Activated CD4-positive, alpha-beta T cell treated with anti-CD3 and anti-CD28 coated beads, Interleukin-2, amount 50 U/mL, for 24 hours (primary cell): ENCODE results near the gene LIX1.
"Not testable (repeated sequence)": the region's sequence is repeated elsewhere in the genome, so short reads cannot be mapped to it uniquely, and the experiment has no call there.

Experiments used
- DNase-seq, 2 donors: peaks; one replicate each; pipeline ENCODE4 v3.0.0-alpha.2; 2020; ENCODE audit warnings: low read depth in 1 of 2, low spot score in 1 of 2

LIX1 gene

GRCh38 chr5:97143704-97144103 lies 1.3 kb upstream of the LIX1 start:
- DNase-seq = no peak

GRCh38 chr5:97141539-97141938 lies 872 bp downstream of the LIX1 start:
- no peak for DNase-seq

- no peak for DNase-seq
Observed at GRCh38 chr5:97141031-97141430, 1.4 kb downstream of the LIX1 start.

- DNase-seq = not testable (repeated sequence)
Observed at GRCh38 chr5:97140250-97140649, 2.2 kb downstream of the LIX1 start.

- no peak for DNase-seq
Observed at GRCh38 chr5:97136475-97136874, 5.9 kb downstream of the LIX1 start.

- DNase-seq = no peak
Observed at GRCh38 chr5:97135868-97136267, 6.5 kb downstream of the LIX1 start.

GRCh38 chr5:97134634-97135033 lies 7.8 kb downstream of the LIX1 start:
- DNase-seq = no peak

GRCh38 chr5:97133101-97133500 lies 9.3 kb downstream of the LIX1 start:
- DNase-seq = no peak

- no peak for DNase-seq
Observed at GRCh38 chr5:97131921-97132320, 10.5 kb downstream of the LIX1 start.

GRCh38 chr5:97131139-97131710 lies 11.2 kb downstream of the LIX1 start:
- DNase-seq = no peak

GRCh38 chr5:97127727-97128126 lies 14.7 kb downstream of the LIX1 start:
- DNase-seq = no peak

- DNase-seq = no peak
Observed at GRCh38 chr5:97125125-97125683, 17.2 kb downstream of the LIX1 start.

GRCh38 chr5:97124335-97124734 lies 18.1 kb downstream of the LIX1 start:
- no peak for DNase-seq

GRCh38 chr5:97121848-97122247 lies 20.6 kb downstream of the LIX1 start:
- no peak for DNase-seq

GRCh38 chr5:97120195-97120594 lies 22.2 kb downstream of the LIX1 start:
- no peak for DNase-seq

GRCh38 chr5:97119007-97119390 lies 23.4 kb downstream of the LIX1 start:
- no peak for DNase-seq

- DNase-seq = no peak
Observed at GRCh38 chr5:97118261-97119006, 24.0 kb downstream of the LIX1 start.

- no peak for DNase-seq
Observed at GRCh38 chr5:97115932-97116331, 26.5 kb downstream of the LIX1 start.

GRCh38 chr5:97112230-97112629 lies 30.2 kb downstream of the LIX1 start:
- no peak for DNase-seq

GRCh38 chr5:97111616-97112015 lies 30.8 kb downstream of the LIX1 start:
- no peak for DNase-seq

GRCh38 chr5:97111004-97111403 lies 31.4 kb downstream of the LIX1 start:
- DNase-seq = no peak

- DNase-seq = no peak
Observed at GRCh38 chr5:97107318-97107717, 35.1 kb downstream of the LIX1 start.

GRCh38 chr5:97106216-97106581 lies 36.2 kb downstream of the LIX1 start:
- no peak for DNase-seq
